Endothelial cell of coronary artery (primary cell): ENCODE data around the gene NOVA2. TPM values are rescaled to one million over a fixed set of nuclear protein-coding genes. Genes with fewer than 3 reads are reported as not detected.

Experiments
- total RNA-seq: library from RNA; depleted of rRNA; stranded (reverse); fragments of >200 nt; gene quantifications from 2 replicates; pipeline ENCODE4 v1.2.3, GENCODE V29; 2014

NOVA2 gene, protein sequence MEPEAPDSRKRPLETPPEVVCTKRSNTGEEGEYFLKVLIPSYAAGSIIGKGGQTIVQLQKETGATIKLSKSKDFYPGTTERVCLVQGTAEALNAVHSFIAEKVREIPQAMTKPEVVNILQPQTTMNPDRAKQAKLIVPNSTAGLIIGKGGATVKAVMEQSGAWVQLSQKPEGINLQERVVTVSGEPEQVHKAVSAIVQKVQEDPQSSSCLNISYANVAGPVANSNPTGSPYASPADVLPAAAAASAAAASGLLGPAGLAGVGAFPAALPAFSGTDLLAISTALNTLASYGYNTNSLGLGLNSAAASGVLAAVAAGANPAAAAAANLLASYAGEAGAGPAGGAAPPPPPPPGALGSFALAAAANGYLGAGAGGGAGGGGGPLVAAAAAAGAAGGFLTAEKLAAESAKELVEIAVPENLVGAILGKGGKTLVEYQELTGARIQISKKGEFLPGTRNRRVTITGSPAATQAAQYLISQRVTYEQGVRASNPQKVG
- 4.7 and 6.0 TPM in 2 replicates for total RNA-seq

GRCh38 chr19:45973553-45974338 lies at the start of gene NOVA2:
NOVA2 (minus strand) TSS chr19:45973865; CDS start chr19:45973351, 514 bp downstream.

GRCh38 chr19:46022431-46023310 lies 49.0 kb upstream of the NOVA2 start, which contains the start of gene PGLYRP1:
PGLYRP1 (minus strand) TSS chr19:46023053; CDS start chr19:46023021, 32 bp downstream.

DNA sequence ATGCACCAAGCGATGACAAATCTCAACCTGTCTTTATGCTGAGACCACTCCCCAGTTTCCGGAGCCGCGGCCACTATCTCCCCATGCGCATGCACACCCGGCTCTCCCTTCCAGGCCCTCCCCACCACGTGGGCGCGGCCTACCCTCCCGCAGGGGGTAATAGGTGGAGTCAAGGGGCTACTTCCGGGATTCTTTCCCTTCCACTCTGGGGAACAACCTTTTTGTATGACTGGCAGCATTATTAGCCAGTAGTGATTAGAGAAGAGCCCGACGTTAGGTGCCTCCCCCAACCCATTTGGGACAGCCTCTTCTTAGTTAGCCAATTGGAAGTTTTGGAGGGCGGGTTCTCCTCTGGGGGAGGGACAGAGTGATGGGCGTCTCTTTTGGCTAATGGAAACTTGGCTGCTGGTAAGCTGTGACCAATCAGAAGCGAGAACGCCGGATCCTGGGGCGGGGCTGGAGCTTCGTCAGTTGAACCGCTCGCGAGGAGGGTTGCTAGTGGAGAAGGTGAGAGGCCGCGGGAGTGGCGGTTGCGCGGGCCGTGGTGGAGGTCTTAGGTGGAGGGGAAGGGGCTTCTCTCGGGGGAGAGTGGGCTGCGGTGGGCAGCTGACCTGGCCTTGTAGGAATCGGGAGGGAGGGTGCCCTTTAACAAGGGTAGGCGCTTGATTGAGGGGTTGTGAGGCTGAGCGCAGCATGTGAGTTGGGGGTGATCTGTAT lies 21.5 kb upstream of the NOVA2 start, which contains the start of gene CCDC61:
Gene CCDC61, plus strand, starts transcription at position 470 of the 717 bp plus-strand sequence. CDS start 7,552 bp downstream, outside the sequence.

GRCh38 chr19:45913874-45914830 lies 59.5 kb downstream of the NOVA2 start, which contains the start of gene NANOS2:
NANOS2 (minus strand) TSS chr19:45914778; CDS start chr19:45914693, 85 bp downstream.

DNA sequence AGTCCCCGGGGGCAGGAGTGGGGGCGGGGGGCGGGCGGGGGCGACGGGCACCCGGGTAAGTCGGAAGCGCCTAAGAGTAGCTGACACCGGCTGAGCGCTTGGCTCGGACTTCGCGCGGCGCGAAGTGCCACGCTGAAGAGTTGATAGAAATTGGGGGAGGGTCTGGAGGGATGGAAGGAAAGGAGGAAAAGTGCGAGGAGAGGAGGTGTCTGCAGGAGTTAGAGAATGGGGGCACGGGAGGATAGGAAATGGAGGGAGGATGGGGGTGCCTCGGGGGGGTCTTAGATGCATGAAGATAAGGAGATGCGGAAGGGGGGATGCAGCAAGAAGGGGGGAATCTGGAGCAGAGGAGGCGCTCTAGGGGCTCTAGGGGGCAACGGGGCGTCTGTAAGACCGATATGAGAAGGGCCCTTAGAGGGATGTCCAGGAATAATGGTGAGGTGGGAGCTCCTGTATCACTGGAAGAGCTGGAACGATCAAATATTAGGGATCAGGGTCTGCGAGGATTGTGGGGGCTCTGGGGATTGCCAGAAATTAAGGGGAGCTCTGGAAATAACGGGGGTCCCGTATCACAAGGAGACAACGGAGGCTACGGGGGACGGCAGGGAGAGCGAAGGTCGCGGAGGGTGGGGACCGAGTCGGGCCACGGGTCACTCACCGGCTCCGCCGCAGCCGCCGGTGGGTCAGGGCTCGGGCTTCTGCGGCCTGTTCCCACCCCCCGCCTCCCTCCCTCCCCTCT lies 71.6 kb downstream of the NOVA2 start, which contains the start of gene MYPOP:
Gene MYPOP, minus strand, starts transcription at position 702 of the 739 bp plus-strand sequence. CDS start 840 bp downstream, outside the sequence.

GRCh38 chr19:45885556-45886426 lies 87.9 kb downstream of the NOVA2 start, which contains the start of gene IRF2BP1:
IRF2BP1 (minus strand) TSS chr19:45886141; CDS start chr19:45885774, 367 bp downstream.

Other genes with a start within 250 kb of the NOVA2 start
- gene FBXO46, start 243.0 kb downstream of the NOVA2 start, total RNA-seq, result 3.6 and 5.1 TPM in 2 replicates
- gene MEIOSIN, start 240.4 kb downstream of the NOVA2 start, total RNA-seq, result not detected in 2 replicates
- gene SIX5, start 204.6 kb downstream of the NOVA2 start, total RNA-seq, result 3.3 and 6.3 TPM in 2 replicates
- gene DMPK, start 191.4 kb downstream of the NOVA2 start, total RNA-seq, result 8.0 and 17.6 TPM in 2 replicates
- gene DMWD, start 181.0 kb downstream of the NOVA2 start, total RNA-seq, result 22.6 and 31.8 TPM in 2 replicates
- under 0.01 and 0.09 TPM in 2 replicates for gene RSPH6A, start 158.6 kb downstream of the NOVA2 start, total RNA-seq
- 30.4 and 36.5 TPM in 2 replicates for gene SYMPK, start 110.7 kb downstream of the NOVA2 start, total RNA-seq
- not detected in 2 replicates for gene FOXA3, start 109.5 kb downstream of the NOVA2 start, total RNA-seq
- 17.7 and 20.6 TPM in 2 replicates for gene IRF2BP1, start 87.7 kb downstream of the NOVA2 start, total RNA-seq
- 0.99 and 1.1 TPM in 2 replicates for gene MYPOP, start 71.3 kb downstream of the NOVA2 start, total RNA-seq
- not detected in 2 replicates for gene NANOS2, start 59.1 kb downstream of the NOVA2 start, total RNA-seq
- gene CCDC61, start 21.6 kb upstream of the NOVA2 start, total RNA-seq, result 7.2 and 8.3 TPM in 2 replicates
- not detected in 2 replicates for gene PGLYRP1, start 49.2 kb upstream of the NOVA2 start, total RNA-seq
- not detected in 2 replicates for gene IGFL4, start 67.1 kb upstream of the NOVA2 start, total RNA-seq
- gene IGFL3, start 150.8 kb upstream of the NOVA2 start, total RNA-seq, result not detected in 2 replicates
- 0.09 TPM in 1 of 2 replicates, not detected in the other for gene IGFL2, start 174.4 kb upstream of the NOVA2 start, total RNA-seq